22Rv1 (cell line): ENCODE results near the gene NDOR1.

Experiments
- H3K27ac ChIP-seq: fragments of 450-650 bp; 2 replicates; pipeline ENCODE4 v1.5.1; 2017
- ZFX ChIP-seq: fragments of 450-650 bp; IDR thresholded peaks from 2 replicates; pipeline ENCODE4 v1.6.1; 2017; ENCODE audit warnings: antibody characterized with exemption, borderline replicate concordance
- TF ChIP-seq, protein P1 (sequence below): fragments of 450-650 bp; IDR thresholded peaks from 2 replicates; pipeline ENCODE4 v1.5.1; 2017; ENCODE audit warnings: mild to moderate bottlenecking

The NDOR1 gene

DNA sequence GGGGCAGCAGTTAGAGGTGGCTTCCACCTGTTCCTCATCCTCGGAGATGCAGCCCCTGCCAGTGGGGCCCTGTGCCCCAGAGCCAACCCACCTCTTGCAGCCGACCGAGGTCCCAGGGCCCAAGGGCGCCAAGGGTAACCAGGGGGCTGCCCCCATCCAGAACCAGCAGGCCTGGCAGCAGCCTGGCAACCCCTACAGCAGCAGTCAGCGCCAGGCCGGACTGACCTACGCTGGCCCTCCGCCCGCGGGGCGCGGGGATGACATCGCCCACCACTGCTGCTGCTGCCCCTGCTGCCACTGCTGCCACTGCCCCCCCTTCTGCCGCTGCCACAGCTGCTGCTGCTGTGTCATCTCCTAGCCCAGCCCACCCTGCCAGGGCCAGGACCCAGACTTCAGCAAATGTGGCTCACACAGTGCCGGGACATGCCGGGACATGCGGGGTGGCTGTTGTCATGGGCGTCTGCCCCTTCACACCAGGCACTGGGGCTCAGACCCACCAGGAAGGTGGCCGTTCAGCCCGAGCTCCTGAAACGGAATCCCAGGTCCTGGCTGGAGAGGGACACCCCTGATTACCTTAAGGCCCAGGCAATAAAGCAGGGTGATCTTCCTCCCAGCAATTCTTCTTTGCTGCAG, 20.3 kb downstream of the NDOR1 start:
- TF ChIP-seq ZFX = no peak
- TF ChIP-seq, protein P1, sequence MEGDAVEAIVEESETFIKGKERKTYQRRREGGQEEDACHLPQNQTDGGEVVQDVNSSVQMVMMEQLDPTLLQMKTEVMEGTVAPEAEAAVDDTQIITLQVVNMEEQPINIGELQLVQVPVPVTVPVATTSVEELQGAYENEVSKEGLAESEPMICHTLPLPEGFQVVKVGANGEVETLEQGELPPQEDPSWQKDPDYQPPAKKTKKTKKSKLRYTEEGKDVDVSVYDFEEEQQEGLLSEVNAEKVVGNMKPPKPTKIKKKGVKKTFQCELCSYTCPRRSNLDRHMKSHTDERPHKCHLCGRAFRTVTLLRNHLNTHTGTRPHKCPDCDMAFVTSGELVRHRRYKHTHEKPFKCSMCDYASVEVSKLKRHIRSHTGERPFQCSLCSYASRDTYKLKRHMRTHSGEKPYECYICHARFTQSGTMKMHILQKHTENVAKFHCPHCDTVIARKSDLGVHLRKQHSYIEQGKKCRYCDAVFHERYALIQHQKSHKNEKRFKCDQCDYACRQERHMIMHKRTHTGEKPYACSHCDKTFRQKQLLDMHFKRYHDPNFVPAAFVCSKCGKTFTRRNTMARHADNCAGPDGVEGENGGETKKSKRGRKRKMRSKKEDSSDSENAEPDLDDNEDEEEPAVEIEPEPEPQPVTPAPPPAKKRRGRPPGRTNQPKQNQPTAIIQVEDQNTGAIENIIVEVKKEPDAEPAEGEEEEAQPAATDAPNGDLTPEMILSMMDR = no peak
- H3K27ac ChIP-seq = peak overlapping the region; percentile 97

DNA sequence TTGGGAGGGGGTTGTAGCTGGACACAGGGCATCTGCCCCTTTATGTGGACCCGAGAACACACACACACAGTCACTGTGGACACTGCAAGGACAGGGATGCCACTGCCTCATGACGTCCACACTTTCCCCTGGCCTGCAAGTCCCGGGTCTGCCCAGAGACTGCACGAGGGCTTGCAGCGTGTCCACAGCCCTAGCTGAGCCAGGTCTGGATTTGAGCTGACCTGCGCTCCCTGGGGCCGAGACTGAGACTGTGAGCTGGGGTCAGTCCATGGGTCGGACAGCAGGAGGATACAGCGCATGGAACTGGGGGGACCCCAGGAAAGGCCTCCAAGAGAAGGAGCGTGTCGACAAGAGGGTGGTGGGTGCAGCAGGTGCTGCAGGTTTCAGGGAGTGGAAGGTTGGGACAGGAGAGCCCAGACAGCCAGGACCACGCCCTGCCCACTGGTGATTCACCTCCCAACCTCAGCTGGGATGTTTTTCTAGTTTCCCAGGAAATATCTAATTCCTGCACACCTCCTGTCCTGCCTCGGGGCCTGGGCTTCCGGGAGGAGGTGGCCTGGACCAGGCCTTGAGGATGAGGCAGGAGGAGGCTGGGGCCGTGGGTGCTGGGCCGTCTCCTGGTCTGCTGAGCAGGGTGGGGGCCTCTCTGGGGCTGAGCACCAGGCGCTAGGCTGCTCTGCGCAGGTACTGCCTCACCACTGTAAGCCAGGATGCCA, 21.0 kb downstream of the NDOR1 start:
- TF ChIP-seq ZFX = no peak
- TF ChIP-seq, protein P1 = no peak
- H3K27ac ChIP-seq = peak overlapping the region; percentile 97

DNA sequence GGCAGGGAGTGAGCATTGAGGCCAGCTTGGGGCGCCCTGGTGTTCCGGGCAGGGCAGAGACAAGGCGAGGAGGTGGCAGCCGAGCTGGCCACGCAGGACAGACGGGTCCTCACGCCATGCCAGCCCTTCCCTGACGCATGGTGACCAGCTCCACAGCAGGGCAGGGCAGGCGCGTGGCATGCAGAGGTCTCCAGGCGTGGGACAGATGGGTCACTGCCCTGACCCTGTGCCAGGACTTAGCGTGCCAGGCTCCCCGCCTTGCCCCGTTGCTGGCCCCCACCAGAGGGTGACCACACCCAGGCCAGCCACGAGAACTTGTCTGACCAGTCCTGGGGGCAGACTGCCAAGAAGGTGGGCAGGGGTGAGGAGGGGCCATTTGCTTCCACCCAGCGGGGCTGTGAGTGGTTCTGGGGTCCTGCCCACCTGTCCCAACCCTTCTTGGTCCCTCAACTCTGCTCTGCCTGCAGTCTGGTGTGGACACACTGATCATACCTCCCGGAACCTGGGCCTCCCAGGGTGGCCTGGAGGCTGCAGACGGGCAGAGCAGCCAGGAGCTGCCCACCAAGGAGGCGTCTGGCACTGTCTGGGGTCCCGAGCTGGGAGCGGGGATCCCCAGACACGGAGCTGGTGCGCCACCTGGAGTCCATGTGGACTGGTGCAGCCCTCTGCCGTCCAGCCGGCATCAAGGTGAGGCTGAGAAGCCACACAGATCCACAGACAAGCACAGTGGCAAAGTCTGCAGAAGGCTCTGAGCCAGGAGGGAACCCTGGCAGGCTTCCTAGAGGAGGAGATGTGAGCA, 21.8 kb downstream of the NDOR1 start, which contains the start of gene RNF224:
RNF224 (plus strand) TSS at position 449 of the 799 bp plus-strand sequence. CDS start 834 bp downstream, outside the sequence.
- peak within 1 kb of the TSS; percentile 97 for H3K27ac ChIP-seq
- TF ChIP-seq ZFX = no peak
- TF ChIP-seq, protein P1 = peak; percentile 87

DNA sequence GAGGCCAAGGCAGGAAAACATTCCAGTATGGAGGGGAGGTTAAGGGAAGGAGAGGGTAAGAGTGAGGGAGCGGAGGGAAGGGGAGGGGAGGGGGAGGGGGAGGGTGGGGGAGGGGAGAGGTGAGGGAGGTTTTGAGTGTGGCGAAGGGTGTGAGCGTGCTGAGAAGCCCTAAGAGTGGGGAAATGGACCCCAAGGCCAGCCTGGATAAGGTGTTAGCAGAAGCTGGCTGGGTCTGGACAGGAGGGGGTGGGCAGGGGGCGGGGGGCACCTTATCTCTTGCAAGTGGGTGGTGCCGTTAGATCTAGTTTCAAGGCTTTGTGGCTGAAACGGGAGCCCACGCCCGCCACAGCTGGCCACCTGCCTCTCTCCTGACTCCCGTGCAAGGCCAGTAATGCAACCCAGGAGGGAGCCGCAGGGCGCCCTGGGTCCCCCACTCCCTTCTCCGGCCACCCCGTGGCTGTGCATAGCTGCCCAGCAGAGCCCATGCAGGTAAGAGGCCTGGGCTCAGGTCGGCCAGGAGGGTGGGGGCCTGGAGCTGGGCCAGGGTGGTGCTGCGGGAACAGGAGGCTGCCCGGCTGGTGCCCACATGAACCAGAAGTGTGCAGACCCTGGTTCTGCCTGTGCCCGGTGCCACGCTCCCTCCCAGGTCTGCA, 22.5 kb downstream of the NDOR1 start:
- peak overlapping the region; percentile 97 for H3K27ac ChIP-seq
- no peak for TF ChIP-seq ZFX
- TF ChIP-seq, protein P1 = peak; percentile 26; the same call in 1 of the 2 replicates

DNA sequence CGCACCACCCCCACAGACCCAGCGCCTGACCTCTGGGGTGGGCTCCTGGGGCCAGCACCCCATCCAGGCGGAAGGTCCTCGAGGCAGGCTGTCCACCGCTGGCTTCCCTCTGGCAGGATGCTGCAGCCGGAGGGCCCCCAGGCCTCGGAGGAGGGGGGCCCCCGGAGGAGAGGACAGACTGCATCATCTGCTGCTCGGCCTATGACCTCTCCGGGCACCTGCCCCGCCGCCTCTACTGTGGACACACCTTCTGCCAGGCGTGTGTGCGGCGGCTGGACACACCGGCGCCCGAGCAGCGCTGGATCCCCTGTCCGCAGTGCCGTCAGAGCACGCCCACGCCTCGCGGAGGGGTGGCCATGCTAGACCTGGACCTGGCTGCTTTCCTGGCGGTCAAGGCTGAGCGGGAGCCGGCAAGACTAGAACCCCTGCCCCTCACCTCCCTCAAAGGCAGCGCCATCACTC, 23.0 kb downstream of the NDOR1 start:
- TF ChIP-seq, protein P1 = no peak
- no peak for TF ChIP-seq ZFX
- peak overlapping the region; percentile 33 for H3K27ac ChIP-seq

DNA sequence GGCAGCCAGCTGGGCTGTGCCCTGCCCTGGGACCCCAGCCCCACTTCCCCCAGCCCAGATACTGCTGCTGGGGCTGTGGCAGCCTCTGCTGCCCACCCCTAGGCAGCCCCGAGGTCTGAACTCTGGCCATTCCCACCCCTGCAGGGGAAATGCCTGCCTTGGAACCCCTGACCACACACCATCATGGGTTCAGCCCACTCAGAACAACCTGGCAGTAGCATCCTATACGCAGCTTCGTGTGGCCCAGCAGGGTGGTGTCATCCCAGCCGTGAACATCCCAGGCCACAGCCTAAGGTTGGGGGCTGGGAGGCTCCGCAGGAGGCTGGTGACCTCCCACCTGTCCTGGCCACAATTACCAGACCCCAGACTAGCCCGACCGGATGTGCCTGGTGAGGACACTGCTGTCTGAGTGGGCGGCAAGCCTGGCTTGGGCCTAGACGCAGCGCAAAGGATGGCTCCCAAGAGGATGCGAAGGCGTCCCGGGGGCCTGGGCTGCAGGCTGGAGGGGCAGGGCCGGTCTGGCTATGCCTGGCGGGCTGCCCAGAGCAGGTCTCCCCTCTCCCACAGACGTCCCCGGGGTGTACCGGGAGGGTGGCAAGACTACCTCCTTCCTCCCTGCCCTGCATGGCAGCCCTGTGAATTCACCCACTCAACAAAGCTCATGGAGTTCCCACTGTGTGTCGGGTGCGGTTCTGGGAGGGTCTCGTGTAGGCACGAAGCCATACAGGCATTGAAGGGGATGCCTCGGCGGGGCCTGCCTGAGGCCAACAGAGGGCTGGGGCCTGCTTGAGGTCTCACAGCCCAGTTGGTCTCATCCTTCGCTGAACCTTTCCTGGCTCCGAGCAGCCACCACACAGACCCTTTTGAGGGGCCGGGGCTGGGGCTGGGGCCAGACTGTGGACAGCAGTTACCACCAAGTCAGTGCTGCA, 23.7 kb downstream of the NDOR1 start:
- peak overlapping the region; percentile 33 for H3K27ac ChIP-seq
- TF ChIP-seq ZFX = no peak
- TF ChIP-seq, protein P1 = no peak
